GM20000 (cell line): ENCODE results near the gene TWF1.

Experiments used
- DNase-seq: peaks from one replicate; pipeline ENCODE4 v3.0.0; 2012; ENCODE audit warnings: low spot score
- TF ChIP-seq, protein P1 (sequence below): IDR thresholded peaks from 2 replicates; pipeline ENCODE4 v1.5.1; 2012; ENCODE audit warnings: mild to moderate bottlenecking, control low read depth; ENCODE audit errors: extremely low read depth, missing control alignments

The TWF1 gene

GRCh38 chr12:43805149-43805859 is 813 bp downstream of the TWF1 start:
- TF ChIP-seq, protein P1, sequence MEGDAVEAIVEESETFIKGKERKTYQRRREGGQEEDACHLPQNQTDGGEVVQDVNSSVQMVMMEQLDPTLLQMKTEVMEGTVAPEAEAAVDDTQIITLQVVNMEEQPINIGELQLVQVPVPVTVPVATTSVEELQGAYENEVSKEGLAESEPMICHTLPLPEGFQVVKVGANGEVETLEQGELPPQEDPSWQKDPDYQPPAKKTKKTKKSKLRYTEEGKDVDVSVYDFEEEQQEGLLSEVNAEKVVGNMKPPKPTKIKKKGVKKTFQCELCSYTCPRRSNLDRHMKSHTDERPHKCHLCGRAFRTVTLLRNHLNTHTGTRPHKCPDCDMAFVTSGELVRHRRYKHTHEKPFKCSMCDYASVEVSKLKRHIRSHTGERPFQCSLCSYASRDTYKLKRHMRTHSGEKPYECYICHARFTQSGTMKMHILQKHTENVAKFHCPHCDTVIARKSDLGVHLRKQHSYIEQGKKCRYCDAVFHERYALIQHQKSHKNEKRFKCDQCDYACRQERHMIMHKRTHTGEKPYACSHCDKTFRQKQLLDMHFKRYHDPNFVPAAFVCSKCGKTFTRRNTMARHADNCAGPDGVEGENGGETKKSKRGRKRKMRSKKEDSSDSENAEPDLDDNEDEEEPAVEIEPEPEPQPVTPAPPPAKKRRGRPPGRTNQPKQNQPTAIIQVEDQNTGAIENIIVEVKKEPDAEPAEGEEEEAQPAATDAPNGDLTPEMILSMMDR = no peak
- peak; percentile 41 for DNase-seq

- no peak for DNase-seq
- TF ChIP-seq, protein P1 = no peak
Observed at GRCh38 chr12:43797561-43798217, 8.4 kb downstream of the TWF1 start.

- TF ChIP-seq, protein P1 = no peak
- no peak for DNase-seq
Observed at GRCh38 chr12:43795716-43796280, 10.3 kb downstream of the TWF1 start.

- TF ChIP-seq, protein P1 = no peak
Observed at GRCh38 chr12:43789941-43790340, 16.2 kb downstream of the TWF1 start.

GRCh38 chr12:43786899-43787693 is 19.0 kb downstream of the TWF1 start:
- TF ChIP-seq, protein P1 = no peak
- no peak for DNase-seq

More at GRCh38 chr12:43789941-43790340, 16.2 kb downstream of the TWF1 start:
- no peak for DNase-seq

GRCh38 chr12:43776498-43776897 is 29.6 kb downstream of the TWF1 start:
- TF ChIP-seq, protein P1 = peak; percentile 17
- DNase-seq = peak; percentile 15

DNA sequence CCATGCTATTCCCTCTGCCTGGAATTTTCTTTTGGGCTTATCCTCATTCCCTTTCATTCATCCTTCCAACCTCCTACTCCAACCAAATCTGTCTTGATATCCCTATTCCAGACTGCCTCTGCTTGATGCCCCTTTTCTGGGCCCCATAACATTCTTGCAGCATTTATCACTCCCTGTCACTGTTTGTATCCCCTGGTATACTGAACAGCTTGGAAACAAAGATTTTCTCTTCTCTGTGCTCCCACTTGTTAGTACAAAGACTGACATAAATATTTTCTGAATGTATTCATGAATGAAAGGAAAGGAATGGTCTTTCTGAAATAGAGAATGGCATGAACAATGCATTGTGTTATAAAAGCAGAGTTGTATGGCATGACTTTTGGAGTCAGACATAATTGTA is 39.8 kb downstream of the TWF1 start:
- no peak for DNase-seq
- TF ChIP-seq, protein P1 = no peak
